Bronchial epithelial cell (primary cell): ENCODE data around the gene SEBOX. TPM values are rescaled to one million over a fixed set of nuclear protein-coding genes. Genes with fewer than 3 reads are reported as not detected.

Experiments used
- DNase-seq: peaks from one replicate; pipeline ENCODE4 v3.0.0-alpha.2; 2010; ENCODE audit warnings: low read depth
- FAIRE-seq: peaks from 2 replicates; lab custom pipeline; 2011; peaks lifted over from hg19 to GRCh38; lab: Jason Lieb, UNC
- H3K27me3 ChIP-seq: 2 replicates; pipeline ENCODE4 v1.5.1; 2011; ENCODE audit warnings: low read length; ENCODE audit not compliant: control insufficient read depth, insufficient read depth
- H3K36me3 ChIP-seq: 2 replicates; pipeline ENCODE4 v1.5.1; 2011; ENCODE audit warnings: low read length; ENCODE audit not compliant: control insufficient read depth, insufficient read depth
- H3K4me3 ChIP-seq: 2 replicates; pipeline ENCODE4 v1.5.1; 2011; ENCODE audit warnings: mild to moderate bottlenecking, low read depth, low read length, control low read depth
- CTCF ChIP-seq: IDR thresholded peaks from 2 replicates; pipeline ENCODE4 v1.5.1; 2011; ENCODE audit warnings: mild to moderate bottlenecking, moderate library complexity, low read length, control low read depth, inconsistent platforms; ENCODE audit not compliant: insufficient read depth, severe bottlenecking
- total RNA-seq: library from RNA; depleted of rRNA; stranded (reverse); fragments of >200 nt; gene quantifications from 2 replicates; pipeline ENCODE4 v1.2.1, GENCODE V29; 2014

The SEBOX gene
- total RNA-seq, 1 donor from 2014 or later = not detected

GRCh38 chr17:28346199-28346580, 18.8 kb downstream of the SEBOX start:
- H3K27me3 ChIP-seq = no peaks in the 10 kb centered on the region
- FAIRE-seq (no peak), DNase-seq (no peak)
- H3K4me3 ChIP-seq = no peak overlapping the region
- peaks cover 34% of the 10 kb centered on the region for H3K36me3 ChIP-seq
- TF ChIP-seq CTCF = no peak

GRCh38 chr17:28345419-28346198, 19.4 kb downstream of the SEBOX start:
- no peak for TF ChIP-seq CTCF
- Histone ChIP-seq H3K4me3 (no peak overlapping the region), H3K27me3 (no peaks in the 10 kb centered on the region), H3K36me3 (peaks cover 33% of the 10 kb centered on the region)
- DNase-seq (no peak), FAIRE-seq (peak; percentile 90)

GRCh38 chr17:28344435-28344901, 20.5 kb downstream of the SEBOX start:
- no peak overlapping the region for H3K4me3 ChIP-seq
- peaks cover 37% of the 10 kb centered on the region for H3K36me3 ChIP-seq
- FAIRE-seq (no peak), DNase-seq (no peak)
- no peak for TF ChIP-seq CTCF
- no peaks in the 10 kb centered on the region for H3K27me3 ChIP-seq

GRCh38 chr17:28344011-28344410, 21.0 kb downstream of the SEBOX start:
- Histone ChIP-seq H3K27me3 (no peaks in the 10 kb centered on the region), H3K4me3 (no peak overlapping the region), H3K36me3 (peaks cover 39% of the 10 kb centered on the region)
- no peak for DNase-seq
- no peak for FAIRE-seq
- TF ChIP-seq CTCF = no peak

- FAIRE-seq = no peak
- no peaks in the 10 kb centered on the region for H3K27me3 ChIP-seq
- peaks cover 38% of the 10 kb centered on the region for H3K36me3 ChIP-seq
- TF ChIP-seq CTCF = no peak
- no peak overlapping the region for H3K4me3 ChIP-seq
- DNase-seq = no peak
Observed at GRCh38 chr17:28343491-28343932, 21.5 kb downstream of the SEBOX start.
